GM12878 (cell line): ENCODE data around the gene CNOT11. TPM values are rescaled to one million over a fixed set of nuclear protein-coding genes. Genes with fewer than 3 reads are reported as not detected.

Source experiments
- ATAC-seq: fragments of 200-7000 bp; cut with Tn5 transposase; 3 replicates; pipeline ENCODE4 v1.9.1; 2020; ENCODE audit warnings: mild to moderate bottlenecking, moderate library complexity
- BruUV-seq: library from RNA; stranded (reverse); fragments of 400-500 nt; replicated peaks from 2 replicates; lab custom pipeline; 2021; lab: Mats Ljungman, UMichigan
- CTCF ChIA-PET: fragments of 300-600 bp; sonication (Branson Sonifier 250); formaldehyde crosslinking; extraction: SDS; loops from one replicate; lab custom pipeline; 2021; ENCODE audit warnings: inconsistent platforms; lab: Yijun Ruan, JAX
- POLR2A ChIA-PET: fragments of 350-600 bp; formaldehyde crosslinking; extraction: SDS; loops from one replicate; lab custom pipeline; 2021; ENCODE audit warnings: inconsistent platforms; lab: Charles Lee
- RAD21 ChIA-PET: fragments of 300-600 bp; sonication (Branson Sonifier 250); formaldehyde crosslinking; loops from one replicate; lab custom pipeline; 2023; ENCODE audit warnings: antibody characterized with exemption; ENCODE audit not compliant: unreplicated experiment; lab: Charles Lee
- SMC1A ChIA-PET: fragments of 300-600 bp; sonication (Branson Sonifier 250); formaldehyde crosslinking; loops from one replicate; lab custom pipeline; 2023; ENCODE audit not compliant: unreplicated experiment, uncharacterized antibody; lab: Charles Lee
- DNase-seq: peaks from one replicate; pipeline ENCODE4 v3.0.0-alpha.2; 2011; ENCODE audit warnings: low read depth, low spot score
- FAIRE-seq: peaks from 3 replicates; lab custom pipeline; 2011; peaks lifted over from hg19 to GRCh38; lab: Jason Lieb, UNC
- H2AFZ ChIP-seq: 2 replicates; pipeline ENCODE4 v1.6.0; 2011; ENCODE audit warnings: low read depth, low read length, control low read depth; ENCODE audit not compliant: control insufficient read depth
- H3K27ac ChIP-seq: 2 replicates; pipeline ENCODE4 v1.5.1; 2011; ENCODE audit warnings: control low read depth; ENCODE audit not compliant: control insufficient read depth, insufficient read depth
- H3K27me3 ChIP-seq, 2 experiments: replicated peaks in 1 of 2; 2 replicates each; pipeline versions ENCODE4 v1.6.0 to v1.6.1; 2011; ENCODE audit warnings: low read length in 1 of 2; ENCODE audit not compliant: control insufficient read depth in 2 of 2, insufficient read depth in 2 of 2
- H3K36me3 ChIP-seq, 2 experiments: 2 replicates each; pipeline ENCODE4 v1.5.1; 2011; ENCODE audit warnings: low read length in 1 of 2; ENCODE audit not compliant: control insufficient read depth in 2 of 2, insufficient read depth in 2 of 2
- H3K4me1 ChIP-seq: 2 replicates; pipeline ENCODE4 v1.6.1; 2011; ENCODE audit warnings: mild to moderate bottlenecking, low read length, moderate library complexity, mixed read lengths; ENCODE audit not compliant: control insufficient read depth, insufficient read depth
- H3K4me2 ChIP-seq: 2 replicates; pipeline ENCODE4 v1.6.0; 2011; ENCODE audit warnings: control low read depth; ENCODE audit not compliant: control insufficient read depth, insufficient read depth
- H3K4me3 ChIP-seq: fragments of 200-600 bp; sonication (generic); 2 replicates; pipeline ENCODE4 v1.5.1; 2016
- H3K79me2 ChIP-seq: 2 replicates; pipeline ENCODE4 v1.6.0; 2011; ENCODE audit warnings: low read length; ENCODE audit not compliant: control insufficient read depth, insufficient read depth
- H3K9ac ChIP-seq: 2 replicates; pipeline ENCODE4 v1.8.0; 2011; ENCODE audit warnings: low read length, control low read depth, mixed read lengths; ENCODE audit not compliant: control insufficient read depth, insufficient read depth
- H3K9me3 ChIP-seq: replicated peaks from 3 replicates; pipeline ENCODE4 v1.5.1; 2011; ENCODE audit warnings: mild to moderate bottlenecking, low read length; ENCODE audit not compliant: control insufficient read depth, insufficient read depth
- H4K20me1 ChIP-seq: 2 replicates; pipeline ENCODE4 v1.6.0; 2011; ENCODE audit not compliant: control insufficient read depth, insufficient read depth
- HDAC6 ChIP-seq: fragments of 200-600 bp; sonication (generic); IDR thresholded peaks from one replicate; pipeline ENCODE4 v1.8.0; 2017; ENCODE audit warnings: antibody characterized with exemption; ENCODE audit not compliant: unreplicated experiment
- NR2F1 ChIP-seq: fragments of 450-650 bp; conservative IDR thresholded peaks from 2 replicates; pipeline ENCODE4 v1.6.1; 2017; ENCODE audit warnings: mild to moderate bottlenecking
- RUNX3 ChIP-seq: IDR thresholded peaks from 2 replicates; pipeline ENCODE4 v1.6.1; 2012; ENCODE audit warnings: low read length, inconsistent platforms
- SMC3 ChIP-seq: IDR thresholded peaks from 2 replicates; pipeline ENCODE4 v1.6.1; 2011; ENCODE audit warnings: low read length, improper control_type of control experiment, borderline replicate concordance
- SRF ChIP-seq, 2 experiments: IDR thresholded peaks; 2 replicates each; pipeline ENCODE4 v1.6.1; 2011; ENCODE audit warnings: low read depth in 2 of 2, low read length in 2 of 2, mild to moderate bottlenecking in 1 of 2, moderate library complexity in 1 of 2
- ZNF207 ChIP-seq: fragments of 450-650 bp; IDR thresholded peaks from 2 replicates; pipeline ENCODE4 v1.6.1; 2014; ENCODE audit warnings: antibody characterized with exemption, mild to moderate bottlenecking, borderline replicate concordance
- WGBS: methylation state at CpG from one replicate; pipeline ENCODE4 v1.1.6; 2016; ENCODE audit warnings: low lambda C conversion rate; ENCODE audit not compliant: insufficient replicate concordance, insufficient coverage; ENCODE audit errors: missing lambda C conversion rate; 5-methylcytosine and 5-hydroxymethylcytosine counted together
- in situ Hi-C: fragments of 300-500 bp; cut with MboI; formaldehyde crosslinking; loops from 9 replicates; pipeline ENCODE4 v1.14.3; 2018; ENCODE audit warnings: mixed read lengths
- intact Hi-C: fragments of 100-400 bp; cut with micrococcal nuclease; formaldehyde crosslinking; loops from one replicate; pipeline ENCODE4 v1.14.2; 2022; ENCODE audit not compliant: unreplicated experiment
- polyA plus RNA-seq, 11 experiments: library from polyadenylated mRNA; depleted of rRNA in 4 of 11; unstranded in 6 of 11; stranded (reverse) in 5 of 11; fragments of >200 nt; fragmentation: Nextera tagmentation in 4 of 11; fragmentation: Illumina TruSeq in 1 of 11; extraction: Ambion mirVana in 4 of 11; extraction: Trizol in 1 of 11; gene quantifications; 1 replicate in 1 of 11; 2 replicates in 10 of 11; pipeline versions ENCODE4 v1.2.1 to v1.2.3, GENCODE V29; 2011 to 2016; ENCODE audit warnings: inconsistent platforms in 2 of 11, missing spikeins in 2 of 11, low read depth in 1 of 11
- total RNA-seq, 4 experiments: library from RNA; depleted of rRNA in 3 of 4; stranded (reverse); fragments of >200 nt in 3 of 4; fragmentation: Illumina TruSeq in 1 of 4; extraction: Trizol in 1 of 4; gene quantifications; 2 replicates each; pipeline versions ENCODE4 v1.2.1 to v1.2.3, GENCODE V29; 2013 to 2021
- TF ChIP-seq, protein P1 (sequence below): IDR thresholded peaks from 2 replicates; pipeline ENCODE4 v1.6.1; 2012; ENCODE audit warnings: low read depth, low read length, improper control_type of control experiment
- TF ChIP-seq, protein P2 (sequence below): IDR thresholded peaks from 2 replicates; pipeline ENCODE4 v1.6.1; 2011; ENCODE audit warnings: mild to moderate bottlenecking, low read depth, low read length, moderate library complexity; ENCODE audit not compliant: insufficient replicate concordance

CNOT11 gene
- total and polyA plus RNA-seq, 10 of the 15 experiments (the other 5 are each of a cell fraction or from before 2014, with no cell fraction given), result 10.8 to 111 (median 50.5) TPM

DNA sequence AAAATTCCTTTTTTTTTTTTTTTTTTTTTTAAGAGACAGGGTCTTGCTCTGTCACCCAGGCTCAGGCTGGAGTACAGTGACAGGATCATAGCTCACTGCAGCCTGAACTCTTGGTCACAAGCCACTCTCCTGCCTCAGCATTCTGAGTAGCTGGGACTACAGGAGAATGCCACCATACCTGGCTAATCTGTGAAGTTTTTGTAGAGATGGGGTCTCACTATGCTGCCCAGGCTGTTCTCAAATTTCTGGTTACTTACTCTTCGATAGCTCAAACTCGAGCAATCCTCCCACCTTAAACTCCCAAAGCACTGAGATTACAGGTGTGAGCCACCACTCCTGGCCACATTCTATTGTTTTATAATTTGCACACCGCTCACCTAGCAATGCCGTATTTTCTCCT, 28.8 kb downstream of the CNOT11 start (continued):
- TF ChIP-seq HDAC6 (no peak), RUNX3 (no peak), NR2F1 (no peak), SRF (IDR thresholded peaks at IDR 0.05; ENCODE audit: low read depth in 2 of 2, low read length in 2 of 2) (no peak), ZNF207 (no peak)
- TF ChIP-seq, protein P1, sequence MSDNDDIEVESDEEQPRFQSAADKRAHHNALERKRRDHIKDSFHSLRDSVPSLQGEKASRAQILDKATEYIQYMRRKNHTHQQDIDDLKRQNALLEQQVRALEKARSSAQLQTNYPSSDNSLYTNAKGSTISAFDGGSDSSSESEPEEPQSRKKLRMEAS, result no peak

DNA sequence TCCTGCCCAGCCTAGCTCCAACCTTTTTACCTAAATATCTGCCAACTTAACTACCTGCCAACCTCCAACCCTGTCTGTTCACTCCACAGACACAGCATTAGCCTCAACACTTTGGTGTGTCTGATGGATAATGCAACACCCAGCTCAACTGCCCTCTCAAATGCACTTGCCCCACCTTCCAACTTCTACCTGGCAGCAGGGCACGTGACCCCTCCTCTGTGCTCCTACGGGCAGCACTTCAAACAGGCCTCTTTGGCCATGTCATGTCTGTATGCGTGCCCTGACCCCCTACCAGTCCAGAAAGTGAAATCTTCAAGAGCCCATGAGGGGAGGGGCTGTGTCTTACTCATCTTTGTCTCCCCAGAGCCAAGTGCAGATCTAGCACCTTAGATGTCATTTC, 30.3 kb downstream of the CNOT11 start:
- in situ Hi-C loops (no loop called here), intact Hi-C loops (no loop called here)
- H3K4me1 ChIP-seq, result no peaks in the 10 kb centered on the region
- 98% methylated on average over 3 of the region's 3 CpGs for WGBS
- H3K27me3 ChIP-seq, result no peaks in the 10 kb centered on the region
- H3K36me3 ChIP-seq, result peaks cover 11 to 19% of the 10 kb centered on the region in 2 experiments
- no peaks in the 10 kb centered on the region for H3K79me2 ChIP-seq
- no peak overlapping the region for H3K9ac ChIP-seq
- H2AFZ ChIP-seq, result no peak overlapping the region
- BruUV-seq, result no TSS peak
- no peak for ATAC-seq
- CTCF ChIA-PET, result interaction anchor here (1.3 to 1.5 kb wide), 2 partner anchors 10 to 15 kb away, joined by 3 to 5 read pairs; no protein-coding TSS in a partner anchor
- H3K27ac ChIP-seq, result no peak overlapping the region
- FAIRE-seq, result no peak
- TF ChIP-seq, protein P2, sequence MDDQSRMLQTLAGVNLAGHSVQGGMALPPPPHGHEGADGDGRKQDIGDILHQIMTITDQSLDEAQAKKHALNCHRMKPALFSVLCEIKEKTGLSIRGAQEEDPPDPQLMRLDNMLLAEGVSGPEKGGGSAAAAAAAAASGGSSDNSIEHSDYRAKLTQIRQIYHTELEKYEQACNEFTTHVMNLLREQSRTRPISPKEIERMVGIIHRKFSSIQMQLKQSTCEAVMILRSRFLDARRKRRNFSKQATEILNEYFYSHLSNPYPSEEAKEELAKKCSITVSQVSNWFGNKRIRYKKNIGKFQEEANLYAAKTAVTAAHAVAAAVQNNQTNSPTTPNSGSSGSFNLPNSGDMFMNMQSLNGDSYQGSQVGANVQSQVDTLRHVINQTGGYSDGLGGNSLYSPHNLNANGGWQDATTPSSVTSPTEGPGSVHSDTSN, result no peak
- no peak for TF ChIP-seq SMC3
- RAD21 ChIA-PET, result no interaction called here
- H3K9me3 ChIP-seq, result no peaks in the 10 kb centered on the region
- H3K4me2 ChIP-seq, result no peak overlapping the region
- H4K20me1 ChIP-seq, result no peaks in the 10 kb centered on the region
- DNase-seq, result no peak
- SMC1A ChIA-PET, result interaction anchor here (0.6 to 2.7 kb wide), 4 partner anchors 11 to 271 kb away, joined by 3 to 13 read pairs (median 4); no protein-coding TSS in a partner anchor
- POLR2A ChIA-PET, result no interaction called here
- no peak overlapping the region for H3K4me3 ChIP-seq
